GM18508 (cell line): ENCODE measurements around the gene ARHGEF1.

Experiments
- ATAC-seq: cut with Tn5 transposase; IDR thresholded peaks from one replicate; pipeline ENCODE4 v1.9.1; 2021; ENCODE audit warnings: moderate number of reproducible peaks; ENCODE audit not compliant: insufficient read depth, unreplicated experiment

The ARHGEF1 gene

DNA sequence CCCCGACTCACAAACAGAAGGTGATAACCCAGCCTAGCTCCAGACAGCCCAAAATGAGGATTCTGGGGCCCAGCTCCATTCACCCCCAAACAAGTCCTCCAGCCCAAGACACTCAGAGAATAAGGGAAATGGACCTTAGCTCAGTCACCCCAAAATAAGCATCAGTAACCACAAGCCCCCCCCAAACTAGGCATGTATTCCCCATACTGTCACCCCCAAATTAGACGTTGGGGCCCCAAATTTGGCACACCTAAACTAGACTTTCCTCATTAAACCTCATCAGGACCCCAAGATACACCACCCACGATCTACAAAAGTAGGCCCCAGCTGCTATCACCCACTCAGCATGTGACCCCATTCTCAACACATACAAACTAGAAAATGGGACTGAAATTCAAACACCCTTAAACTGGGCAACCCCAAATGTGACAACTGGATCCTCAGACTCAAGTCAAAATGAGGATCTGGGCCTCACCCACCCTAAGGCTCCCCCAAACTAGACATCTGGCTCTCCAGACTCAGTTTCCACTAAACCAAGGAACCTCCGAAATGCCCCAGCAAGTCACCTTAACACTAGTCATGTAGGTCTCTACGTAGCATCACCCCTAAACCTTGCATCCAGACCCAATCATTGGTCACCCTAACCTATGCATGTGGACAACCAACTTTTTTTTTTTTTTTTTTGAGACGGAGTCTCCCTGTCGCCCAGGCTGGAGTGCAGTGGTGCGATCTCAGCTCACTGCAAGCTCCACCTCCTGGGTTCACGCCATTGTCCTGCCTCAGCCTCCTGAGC, 58.6 kb downstream of the ARHGEF1 start:
- no peak for ATAC-seq

DNA sequence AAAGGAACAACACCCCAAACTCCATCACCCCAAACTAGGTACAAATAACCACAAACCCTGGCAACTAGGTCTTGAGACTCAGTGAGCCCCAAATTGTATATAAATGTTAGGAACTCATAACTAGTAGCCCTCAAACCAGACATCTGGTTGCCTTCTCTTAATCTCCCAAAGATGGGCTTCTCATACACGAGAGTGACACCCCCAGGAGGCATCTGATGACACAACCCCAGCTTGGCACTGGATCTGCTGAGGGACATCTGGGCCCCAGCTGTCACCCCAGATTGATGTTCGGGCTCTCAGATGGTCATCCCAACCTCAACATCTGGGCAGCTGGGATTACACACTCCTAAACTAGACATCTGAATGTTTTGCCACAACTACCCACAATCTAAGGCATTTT, 61.4 kb downstream of the ARHGEF1 start:
- ATAC-seq = no peak

- peak; percentile 78 for ATAC-seq
These were observed 62.3 kb downstream of the ARHGEF1 start for GRCh38 chr19:41945135-41945766.

DNA sequence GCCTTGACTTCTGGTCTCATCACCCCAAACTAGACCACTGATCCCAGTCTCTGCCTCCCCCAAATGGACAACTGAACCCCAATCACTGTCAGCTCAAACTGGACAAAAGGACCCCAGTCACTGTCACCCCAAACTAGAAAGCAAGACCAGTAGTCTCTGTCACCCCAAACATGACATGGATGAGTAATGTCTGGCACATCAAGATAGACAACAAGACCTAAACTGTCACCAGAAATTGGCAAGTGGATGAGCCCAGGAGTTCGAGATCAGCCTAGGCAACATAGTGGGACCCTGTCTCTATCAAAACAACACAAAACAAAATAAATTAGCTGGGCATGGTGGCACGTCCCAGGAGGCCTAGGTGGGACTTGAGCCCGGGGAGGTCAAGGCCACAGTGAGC, 64.1 kb downstream of the ARHGEF1 start:
- ATAC-seq = no peak

DNA sequence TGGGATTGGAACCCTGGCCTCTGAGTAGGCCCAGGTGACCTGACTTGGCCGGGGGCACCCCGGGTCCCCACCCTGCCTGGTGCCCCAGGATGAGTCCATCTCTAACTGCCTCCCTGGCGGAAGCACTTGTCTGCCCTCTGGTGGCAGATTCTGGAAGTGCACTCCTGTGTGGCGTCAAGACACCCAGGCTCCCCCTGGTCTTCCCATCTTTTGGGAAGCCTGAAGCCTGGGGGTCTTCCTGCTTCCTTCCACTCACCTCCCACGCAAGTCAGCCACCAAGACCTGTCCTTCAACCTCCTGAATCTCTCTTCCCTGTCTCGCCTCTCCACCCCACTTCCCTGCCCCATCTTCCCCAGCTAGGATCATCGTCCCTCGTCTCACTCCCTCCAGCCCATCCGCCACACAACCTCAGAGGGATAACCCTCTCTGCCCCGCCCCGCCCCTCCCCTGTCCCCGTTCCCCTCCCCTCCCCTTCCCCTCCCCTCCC, 68.7 kb downstream of the ARHGEF1 start:
- no peak for ATAC-seq

- no peak for ATAC-seq
These were observed 72.5 kb downstream of the ARHGEF1 start for GRCh38 chr19:41955521-41955920.

- no peak for ATAC-seq
These were observed 73.6 kb downstream of the ARHGEF1 start for GRCh38 chr19:41956621-41957020.
